ENCODE results near the gene CYFIP1.

The CYFIP1 gene

DNA sequence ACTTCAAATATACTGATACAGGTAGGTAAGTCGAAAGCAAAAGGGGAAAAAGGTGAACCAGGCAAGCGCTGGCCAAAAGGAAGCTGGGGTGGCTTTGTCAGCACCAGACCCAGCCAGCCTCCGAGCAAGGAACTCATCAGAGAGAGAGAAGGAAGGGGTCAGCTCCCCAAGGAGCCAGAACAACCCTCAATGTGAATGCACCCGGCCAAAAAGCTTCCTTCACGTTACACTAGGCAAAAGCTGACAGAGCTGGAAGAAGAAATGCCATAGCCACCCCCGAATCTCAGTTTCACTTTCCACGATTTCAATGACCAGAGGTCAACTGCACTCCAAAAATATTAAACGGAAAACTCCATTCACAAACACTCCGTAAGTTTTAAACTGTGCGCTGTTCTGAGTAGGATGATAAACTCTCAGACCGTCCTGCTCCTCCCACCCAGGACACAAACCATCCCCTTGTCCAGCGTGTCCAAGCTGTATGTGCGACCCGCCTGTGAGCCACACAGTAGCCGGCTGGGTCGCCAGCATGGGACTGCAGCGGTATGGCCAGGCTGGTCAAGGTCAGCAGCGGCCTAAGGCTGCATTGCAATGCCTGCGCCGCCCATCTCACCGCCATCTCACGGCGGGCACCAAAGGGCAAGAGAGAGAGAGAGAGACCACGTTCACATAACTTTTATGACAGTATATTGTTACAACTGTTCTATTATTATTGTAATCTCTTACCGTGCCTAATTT, 29.7 kb downstream of the CYFIP1 start:
- no peak for DNase-seq (ENCODE audit: low spot score)

DNA sequence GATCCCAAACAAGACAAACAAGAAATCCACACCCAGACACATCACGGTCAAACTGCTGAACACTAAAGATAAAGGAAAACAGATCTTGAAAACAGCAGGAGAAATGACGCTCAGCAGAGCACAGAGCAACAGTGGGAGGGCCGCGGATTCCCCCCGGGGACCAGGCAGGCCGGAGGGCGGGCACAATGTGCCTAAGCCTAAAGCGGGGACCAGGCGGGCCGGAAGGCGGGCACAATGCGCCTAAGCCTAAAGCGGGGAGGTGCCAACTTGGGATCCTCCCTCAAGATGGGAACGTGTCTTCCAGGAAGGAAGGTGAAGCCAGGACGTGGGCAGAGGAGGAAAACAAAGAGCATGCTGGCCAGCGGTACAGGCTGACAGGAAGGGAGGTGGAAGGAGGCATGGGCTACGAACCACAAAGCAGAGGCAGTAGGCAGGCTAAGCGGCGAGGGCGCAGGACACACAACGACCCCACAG, 31.1 kb downstream of the CYFIP1 start:
- no peak for DNase-seq (ENCODE audit: low spot score)

DNA sequence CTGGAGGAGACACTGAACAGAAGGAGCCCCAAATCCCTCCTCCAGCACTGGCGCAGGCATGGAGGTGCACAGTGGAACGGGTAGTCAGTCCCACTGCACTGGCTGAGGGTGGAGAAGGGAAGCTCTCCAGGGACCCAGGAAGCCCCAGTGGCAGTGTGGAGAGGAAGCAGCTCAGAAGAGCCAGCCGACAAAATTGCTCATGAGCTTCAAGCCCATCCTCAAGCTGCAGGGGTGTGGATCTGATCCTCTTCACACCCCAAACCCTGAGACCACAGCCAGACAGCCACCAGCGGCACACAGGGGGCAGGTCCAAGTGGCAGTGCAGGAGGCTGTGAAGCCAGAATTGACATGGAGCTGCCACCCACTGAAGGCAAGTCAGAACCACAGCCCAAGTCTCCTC, 32.1 kb downstream of the CYFIP1 start:
- DNase-seq (ENCODE audit: low spot score), result no peak

DNA sequence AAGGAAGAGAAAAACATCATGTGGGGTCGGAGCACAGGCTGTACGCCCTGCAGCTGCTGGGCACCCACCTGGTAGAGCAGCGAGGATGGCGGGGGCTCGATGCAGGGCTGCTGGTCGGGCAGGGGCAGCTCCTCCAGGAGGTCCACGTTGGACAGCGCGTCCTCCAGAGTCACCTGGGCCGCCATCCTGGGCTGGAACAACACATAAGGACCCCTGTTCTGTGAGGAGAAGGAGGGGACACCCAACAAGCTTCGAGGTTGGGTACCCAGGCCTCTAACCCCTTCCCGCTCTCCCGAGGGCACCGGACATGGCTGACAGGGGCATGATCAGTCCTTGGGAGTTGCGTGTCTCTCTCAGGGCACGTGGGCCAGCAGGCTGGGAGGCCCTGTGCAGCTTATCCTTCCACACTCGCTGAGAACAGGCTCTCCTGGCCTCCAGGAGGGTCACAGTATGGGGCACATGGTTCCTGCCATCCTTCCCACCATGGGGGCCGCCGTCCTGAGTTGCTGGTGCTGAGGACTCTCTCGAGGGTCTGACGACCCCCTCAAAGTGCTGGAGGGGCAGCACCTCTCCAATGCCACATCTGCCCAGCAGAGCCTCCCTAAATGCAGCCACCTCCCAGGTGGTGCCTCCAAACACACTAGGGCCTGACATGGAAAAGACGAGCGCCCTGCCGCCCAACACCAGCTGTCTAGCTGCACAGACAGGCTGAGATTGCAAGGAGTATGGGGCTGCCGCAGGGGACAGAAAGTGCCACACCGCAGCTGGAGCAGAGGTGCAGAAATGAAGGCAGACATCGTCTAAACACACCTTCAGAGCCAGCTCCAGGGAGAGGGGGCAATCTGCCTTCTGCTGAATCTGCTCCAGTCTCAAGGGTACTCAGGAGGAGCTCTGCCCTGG, 32.8 kb downstream of the CYFIP1 start:
- no peak for DNase-seq (ENCODE audit: low spot score)

DNA sequence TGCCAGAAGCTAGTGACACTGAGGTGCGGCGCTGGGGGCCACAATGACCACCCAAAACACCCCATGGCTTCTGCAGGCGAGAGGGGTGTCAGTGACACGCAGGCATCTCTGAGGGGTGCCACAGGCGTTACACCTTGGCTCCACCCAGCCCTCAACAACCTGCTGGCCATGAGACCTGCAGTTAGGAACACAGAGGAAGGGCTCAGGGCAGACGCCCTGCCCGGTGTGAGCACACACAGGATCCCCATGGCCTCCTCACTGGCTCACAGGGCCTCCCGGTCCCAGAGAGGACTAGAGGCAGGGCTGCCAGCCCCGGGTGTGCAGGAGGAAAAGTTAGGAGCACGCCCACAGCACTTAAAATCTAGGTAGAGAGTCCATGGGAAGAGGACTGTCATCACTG, 35.1 kb downstream of the CYFIP1 start:
- DNase-seq (ENCODE audit: low spot score), result no peak

DNA sequence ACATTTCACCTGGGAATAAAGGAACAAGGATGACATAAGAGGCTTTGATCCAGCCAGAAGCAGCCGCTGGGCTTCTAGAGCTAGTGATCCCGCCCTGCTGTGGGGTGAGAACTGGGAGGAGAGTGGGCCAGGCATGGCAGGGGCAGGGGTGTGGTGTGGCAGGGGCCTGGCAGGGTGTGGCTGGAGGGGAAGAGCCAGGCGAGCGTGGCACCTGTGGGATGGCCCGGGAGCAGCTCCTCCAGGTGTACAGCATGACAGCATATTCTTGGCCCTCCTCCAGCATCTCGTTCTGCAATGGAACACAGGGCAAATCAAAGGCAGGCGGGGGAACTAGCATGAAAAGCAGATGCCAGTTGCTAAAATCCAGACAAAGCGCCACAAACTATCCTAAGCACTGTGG, 35.5 kb downstream of the CYFIP1 start:
- no peak for DNase-seq (ENCODE audit: low spot score)

DNA sequence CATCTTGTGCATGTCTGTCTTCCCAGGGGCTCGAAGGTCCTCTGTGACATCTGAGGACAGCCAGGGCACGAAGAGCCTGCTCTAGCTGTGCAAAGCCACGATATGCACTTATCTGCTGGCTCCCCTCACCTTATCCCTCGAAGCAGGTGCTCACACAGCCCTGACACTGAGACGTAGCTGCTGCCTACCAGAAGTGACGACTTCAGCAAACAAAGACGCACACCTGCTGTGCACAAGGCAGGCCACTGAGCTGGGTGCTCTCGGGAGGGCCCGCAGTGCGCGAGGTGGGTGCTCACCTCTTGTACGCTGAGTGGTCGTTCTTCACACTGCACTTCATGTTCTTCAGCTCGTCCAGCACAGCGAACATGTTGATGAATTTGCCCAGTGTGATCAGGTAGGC, 37.3 kb downstream of the CYFIP1 start:
- DNase-seq (ENCODE audit: low spot score), result no peak

DNA sequence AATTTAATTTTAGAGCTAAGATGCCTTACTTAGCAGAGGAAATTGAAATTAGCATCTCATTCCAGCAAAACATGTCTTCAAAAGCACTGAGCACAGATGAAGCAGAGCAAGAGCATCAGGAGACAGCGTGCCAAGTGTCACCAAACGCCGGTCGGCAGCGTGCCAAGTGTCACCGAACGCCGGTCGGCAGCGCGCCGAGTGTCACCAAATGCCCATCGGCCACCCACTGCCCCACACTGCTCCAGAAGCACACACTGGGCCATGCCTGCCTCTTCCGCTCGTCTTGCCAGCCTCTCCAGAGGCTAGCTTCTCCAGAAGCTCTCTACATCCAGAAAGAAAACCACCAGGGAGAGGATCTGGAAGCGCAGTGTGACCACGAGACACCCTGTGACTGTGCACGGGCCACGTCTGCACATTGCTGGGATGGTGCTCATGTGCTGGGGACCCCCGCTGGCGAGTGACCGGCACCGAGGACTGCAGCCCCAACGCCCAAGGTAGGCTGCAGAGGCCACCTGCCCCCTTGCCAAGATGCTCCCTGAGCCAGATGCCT, 37.8 kb downstream of the CYFIP1 start:
- no peak for DNase-seq (ENCODE audit: low spot score)

DNA sequence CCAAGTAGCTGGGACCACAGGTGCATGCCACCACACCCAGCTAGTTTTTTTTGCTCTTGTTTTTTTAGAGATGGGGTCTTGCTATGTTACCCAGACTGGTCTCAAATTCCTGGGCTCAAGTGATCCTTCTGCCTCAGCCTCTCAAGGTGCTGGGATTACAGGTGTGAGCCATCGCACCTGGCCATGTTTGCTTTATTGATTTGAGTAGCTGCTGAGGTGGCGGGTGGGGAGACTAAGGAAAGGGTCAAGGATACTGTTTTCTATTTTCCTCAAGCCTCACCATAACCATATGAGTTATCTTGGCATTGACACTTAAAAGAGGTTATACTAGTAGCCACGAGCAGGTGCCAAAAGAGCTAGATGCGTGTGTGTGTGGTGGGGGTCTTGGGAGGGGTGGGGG, 39.0 kb downstream of the CYFIP1 start:
- DNase-seq (ENCODE audit: low spot score), result no peak

DNA sequence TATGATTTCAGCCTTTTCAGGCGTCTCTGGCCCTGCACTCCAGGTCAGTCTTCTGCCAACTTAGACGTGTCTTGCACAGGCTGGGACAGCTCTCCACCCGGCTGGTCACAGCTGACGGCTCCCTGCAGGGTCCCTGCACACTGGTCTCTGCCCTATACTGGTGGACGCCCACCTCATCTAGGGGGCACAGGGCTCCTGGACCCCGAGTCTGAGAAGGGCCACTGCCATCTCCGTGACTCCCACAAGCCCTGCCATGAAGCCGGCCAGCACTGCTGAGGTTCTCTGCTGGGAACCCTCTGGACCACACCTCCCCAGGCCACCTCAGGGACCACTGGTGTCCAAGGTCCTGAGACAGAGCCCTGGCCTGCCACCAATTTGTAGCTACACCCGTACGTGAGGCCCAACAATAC, 40.5 kb downstream of the CYFIP1 start:
- no peak for DNase-seq (ENCODE audit: low spot score)

DNA sequence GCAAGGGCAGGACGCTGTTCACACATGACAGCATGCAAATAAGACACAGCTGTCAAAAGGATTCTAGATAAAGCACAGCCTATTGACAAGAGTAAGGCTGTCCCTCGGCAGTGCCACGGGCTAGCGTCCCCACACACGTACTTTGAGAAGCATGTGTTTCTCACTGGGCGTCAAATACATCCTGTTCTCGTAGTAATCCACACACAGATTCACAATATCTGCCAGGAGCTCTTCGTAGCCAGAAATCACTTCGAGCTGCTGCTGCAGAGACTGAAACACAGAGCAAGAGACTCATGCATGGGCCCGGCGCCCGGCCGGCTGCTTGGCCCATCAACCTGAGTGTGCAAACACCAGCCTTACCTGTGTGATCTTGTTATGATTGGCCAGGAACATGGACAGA, 41.1 kb downstream of the CYFIP1 start:
- DNase-seq (ENCODE audit: low spot score), result no peak

DNA sequence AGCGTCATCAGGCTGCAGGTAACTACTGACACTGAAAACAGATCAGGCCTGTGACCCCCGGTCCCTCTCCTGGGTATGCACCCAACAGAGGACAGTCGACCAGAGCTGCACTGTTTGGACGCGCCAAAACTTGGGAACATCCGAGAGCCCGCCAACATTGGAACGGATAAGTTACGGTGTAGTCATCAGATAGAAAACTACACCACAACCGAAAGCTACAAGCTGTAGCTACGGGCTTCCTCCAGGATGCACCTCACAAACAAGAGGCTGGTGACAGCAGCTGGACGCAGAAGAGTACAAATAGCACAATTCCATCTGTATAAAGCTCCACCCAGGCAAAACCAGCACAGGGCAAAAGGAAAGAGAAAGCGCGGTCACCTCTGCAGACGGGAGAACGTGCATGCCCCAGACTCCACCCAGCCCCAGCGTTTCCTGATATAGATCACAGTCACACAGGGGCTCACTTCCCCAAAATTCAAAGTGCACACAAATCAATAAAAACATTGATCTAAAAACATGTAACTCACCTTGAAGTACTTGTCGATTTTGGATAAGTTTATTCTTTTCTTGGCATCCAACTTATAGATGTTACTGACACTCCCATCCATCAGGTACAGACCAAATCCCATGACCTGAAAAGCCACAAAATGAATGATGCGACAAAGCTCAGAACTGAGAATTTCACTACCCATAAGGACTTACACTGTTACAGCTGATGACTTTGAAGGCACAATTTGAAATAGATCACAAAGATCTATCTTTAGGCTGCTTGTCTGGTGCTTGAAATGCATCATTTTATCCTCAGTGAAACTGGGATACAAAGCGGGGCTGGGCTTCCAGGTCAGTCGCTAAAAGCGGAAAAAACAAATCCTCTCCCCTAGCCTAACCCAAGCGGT, 43.3 kb downstream of the CYFIP1 start:
- DNase-seq (ENCODE audit: low spot score), result no peak

DNA sequence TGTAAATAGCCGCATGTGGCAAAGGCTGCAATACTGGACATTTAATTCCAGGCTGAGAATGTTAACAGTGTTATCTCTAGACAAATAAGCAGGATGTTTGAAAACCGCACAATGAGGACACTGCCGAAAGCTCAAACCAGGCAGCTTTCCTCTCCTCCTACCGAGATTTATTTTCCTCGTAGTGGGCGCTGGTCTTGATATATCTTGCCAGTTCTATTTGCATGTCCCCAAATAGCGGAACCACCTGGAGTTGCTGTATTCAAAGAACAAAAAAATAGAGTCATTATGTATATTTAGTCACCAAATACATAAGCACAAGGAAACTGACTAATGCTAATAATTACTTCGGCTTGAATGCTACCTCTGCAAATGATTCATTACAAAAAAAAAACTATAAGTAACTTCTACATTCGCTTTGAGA, 46.5 kb downstream of the CYFIP1 start:
- DNase-seq (ENCODE audit: low spot score), result no peak

DNA sequence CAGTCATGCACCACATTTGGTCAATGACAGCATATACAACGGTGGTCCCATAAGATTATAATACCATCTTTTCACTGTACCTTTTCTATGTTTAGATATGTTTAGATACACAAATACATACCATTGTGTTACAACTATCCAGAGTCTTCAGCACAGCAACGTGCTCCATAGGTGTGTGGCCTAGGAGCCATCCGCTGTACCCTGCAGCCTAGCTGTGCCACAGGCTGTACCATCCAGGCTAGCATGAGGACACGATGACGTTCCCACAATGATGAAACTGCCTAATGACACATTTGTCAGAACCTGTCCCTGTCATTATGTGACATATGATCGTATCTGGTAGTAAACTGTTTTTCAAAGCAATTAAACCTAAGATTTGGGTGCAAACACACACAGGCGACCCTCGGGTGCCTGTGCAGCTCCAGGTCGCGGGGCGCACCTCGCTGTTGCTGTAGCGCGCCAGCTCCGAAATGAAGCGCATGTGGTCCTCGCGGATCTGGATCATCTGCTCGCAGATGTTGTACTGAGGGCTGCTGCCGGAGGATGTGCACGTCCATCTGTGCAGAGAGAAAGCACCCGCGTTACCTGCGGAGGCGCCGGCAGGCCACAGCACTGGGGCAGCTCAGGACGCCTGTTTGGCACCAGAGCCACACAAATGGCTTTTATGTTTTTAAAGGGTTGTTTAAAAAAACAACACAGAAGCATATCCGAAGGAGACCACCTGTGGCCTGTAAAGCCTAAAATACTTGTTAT, 48.2 kb downstream of the CYFIP1 start:
- no peak for DNase-seq (ENCODE audit: low spot score)

DNA sequence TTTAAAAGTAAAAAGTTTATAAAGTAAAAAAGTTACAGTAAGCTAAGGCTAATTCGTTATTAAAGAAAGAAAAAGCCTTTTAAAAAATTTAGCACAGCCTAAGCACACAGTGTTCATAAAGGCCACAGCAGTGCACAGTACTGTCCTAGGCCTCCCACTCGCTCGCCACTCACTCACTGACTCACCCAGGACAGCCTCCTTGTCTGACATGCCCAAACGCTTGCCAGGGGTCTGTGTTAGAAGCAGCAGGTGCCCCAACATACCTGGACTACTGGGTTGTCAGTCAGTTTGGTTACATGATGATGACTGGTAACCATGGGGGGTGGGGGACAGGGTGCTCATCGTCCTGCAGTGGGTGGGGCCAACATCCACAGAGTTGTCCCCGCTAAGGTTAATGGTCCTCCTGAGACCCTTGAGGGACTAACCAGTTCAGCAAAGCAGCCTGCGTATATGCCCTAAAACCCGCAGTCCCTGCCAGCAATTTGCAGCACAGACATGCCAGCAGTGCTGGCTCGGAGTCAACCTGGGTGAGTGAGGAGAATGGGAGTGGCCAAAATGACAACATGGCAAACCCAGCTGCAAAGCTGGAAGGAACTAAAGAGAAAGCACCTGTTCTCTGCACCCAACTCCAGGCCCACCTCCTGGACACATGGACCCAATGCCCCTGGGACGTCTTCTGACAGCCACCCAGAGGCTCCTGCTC, 49.2 kb downstream of the CYFIP1 start:
- no peak for DNase-seq (ENCODE audit: low spot score)

DNA sequence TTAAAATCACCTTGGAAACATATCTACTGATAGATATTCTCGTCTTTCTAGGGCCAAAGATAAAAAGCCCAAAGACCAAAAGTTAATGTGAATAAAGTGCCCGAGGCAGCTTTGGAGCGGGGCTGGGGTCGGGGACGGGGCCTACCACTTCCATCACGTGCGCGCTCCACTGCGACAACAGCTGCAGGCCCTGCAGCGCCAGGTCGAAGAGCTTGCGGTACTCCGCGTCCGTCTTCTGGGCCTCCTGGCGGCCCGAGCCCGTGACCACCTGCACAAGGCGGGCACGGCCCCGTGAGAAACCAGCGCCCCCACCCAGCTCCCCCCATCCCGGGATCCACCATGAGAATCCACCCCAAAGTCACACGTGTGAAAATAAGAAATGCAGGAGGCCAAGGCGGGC, 52.4 kb downstream of the CYFIP1 start:
- no peak for DNase-seq (ENCODE audit: low spot score)

DNA sequence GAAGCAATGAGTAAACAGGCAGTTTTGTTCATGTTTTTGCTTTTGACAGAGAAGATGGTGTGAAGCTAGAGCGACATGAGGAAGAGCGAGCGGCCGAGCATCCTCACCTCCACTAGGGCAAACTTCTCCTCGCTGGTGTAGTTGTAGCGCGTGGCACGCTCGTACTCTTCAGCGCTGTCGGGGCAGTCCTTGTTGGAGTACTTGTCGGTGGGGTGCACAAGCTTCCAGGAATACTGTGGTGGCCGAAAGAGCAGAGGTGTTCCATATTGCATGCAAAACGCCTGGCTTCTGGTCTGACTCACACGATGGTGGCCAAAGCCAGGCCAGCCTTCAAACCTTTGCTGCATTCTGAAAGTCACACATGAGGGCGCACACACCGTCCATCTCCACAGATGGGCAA, 54.3 kb downstream of the CYFIP1 start:
- no peak for DNase-seq (ENCODE audit: low spot score)

DNA sequence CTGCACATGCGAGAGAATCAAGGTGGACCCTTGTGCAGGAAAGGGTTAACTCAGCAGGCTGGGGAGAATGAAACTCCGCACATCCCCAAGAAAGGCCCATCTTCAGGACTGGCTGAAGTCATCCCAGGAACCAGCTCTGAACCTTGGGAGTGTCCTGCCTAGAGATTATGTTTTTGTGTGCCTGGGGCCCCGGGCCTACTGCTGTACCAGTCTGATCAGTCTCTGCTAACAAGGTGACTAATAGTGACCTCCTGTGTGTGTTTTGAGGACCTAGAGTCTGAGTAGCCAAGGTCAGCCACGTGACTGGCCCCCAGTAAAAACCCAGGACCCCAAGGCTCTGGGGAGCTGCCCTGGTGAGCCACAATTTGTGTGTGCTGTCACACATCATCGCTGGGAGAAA, 58.2 kb downstream of the CYFIP1 start:
- DNase-seq (ENCODE audit: low spot score), result no peak

DNA sequence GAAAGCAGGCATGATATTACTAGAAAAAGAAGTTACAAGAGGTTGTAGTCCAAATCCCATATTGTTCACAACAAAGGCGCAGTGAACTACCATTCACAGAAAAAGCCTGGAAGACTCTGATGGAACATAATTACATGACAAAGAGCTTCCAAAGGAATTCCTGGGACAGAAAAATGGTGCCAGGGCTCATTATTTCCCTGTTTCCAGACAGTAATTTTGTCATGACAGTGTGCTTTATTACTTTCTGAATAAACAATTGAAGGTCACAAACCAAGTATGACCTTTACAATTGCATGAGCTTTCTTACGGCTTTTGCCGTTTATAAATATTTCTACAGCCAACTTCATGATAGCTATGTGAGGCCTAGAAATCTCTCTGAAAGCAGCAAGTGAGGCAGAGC, 61.0 kb downstream of the CYFIP1 start:
- no peak for DNase-seq (ENCODE audit: low spot score)

DNA sequence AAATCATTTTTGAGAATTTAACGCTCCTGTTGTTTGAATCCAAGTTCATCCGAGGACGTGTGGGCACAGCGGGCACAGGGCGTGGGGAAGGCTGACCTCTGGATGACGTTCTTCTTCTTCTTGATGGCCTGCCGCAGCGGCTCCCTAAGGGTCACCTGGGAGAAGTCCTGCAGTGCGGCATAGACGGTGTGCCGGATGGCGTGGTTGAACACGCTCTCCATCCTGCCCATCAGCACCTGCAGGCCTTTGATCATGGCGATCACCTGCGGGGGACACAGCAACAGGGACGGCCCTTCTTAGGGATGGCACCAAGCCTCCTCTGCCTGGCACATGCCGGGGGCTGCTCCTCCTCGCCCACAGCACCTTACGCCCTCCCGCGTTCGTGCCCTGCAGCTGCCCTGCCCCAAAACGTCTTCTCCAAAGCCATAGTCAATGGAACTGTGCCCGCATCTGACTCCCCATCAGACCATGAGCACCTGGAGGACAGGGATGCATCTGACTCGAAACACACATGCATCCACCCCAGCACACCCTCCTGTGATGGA, 61.5 kb downstream of the CYFIP1 start:
- no peak for DNase-seq (ENCODE audit: low spot score)
